Endodermal cell (in vitro differentiated cells): ENCODE results near the gene CBL. TPM values are rescaled to one million over a fixed set of nuclear protein-coding genes. Genes with fewer than 3 reads are reported as not detected.

Source experiments
- DNase-seq: peaks from one replicate; pipeline ENCODE4 v3.0.0-alpha.2; 2017
- H3K27ac ChIP-seq: 2 replicates; pipeline ENCODE4 v1.5.1; 2013; ENCODE audit warnings: mild to moderate bottlenecking, low read depth, low read length, moderate library complexity
- H3K27me3 ChIP-seq: 2 replicates; pipeline ENCODE4 v1.6.1; 2013; ENCODE audit warnings: mild to moderate bottlenecking, low read length, moderate library complexity; ENCODE audit not compliant: insufficient read depth, control insufficient read depth, poor library complexity, severe bottlenecking
- H3K36me3 ChIP-seq: 2 replicates; pipeline ENCODE4 v1.7.0; 2013; ENCODE audit warnings: mild to moderate bottlenecking, low read length, moderate library complexity; ENCODE audit not compliant: control insufficient read depth, insufficient read depth
- H3K4me1 ChIP-seq: one replicate; pipeline ENCODE4 v1.7.0; 2013; ENCODE audit warnings: low read length; ENCODE audit not compliant: control insufficient read depth, insufficient read depth
- H3K4me3 ChIP-seq: 2 replicates; pipeline ENCODE4 v1.5.1; 2013; ENCODE audit warnings: mild to moderate bottlenecking, low read length, moderate library complexity
- H3K9ac ChIP-seq: 2 replicates; pipeline ENCODE4 v1.6.1; 2013; ENCODE audit warnings: mild to moderate bottlenecking, low read length, moderate library complexity; ENCODE audit not compliant: poor library complexity, severe bottlenecking; ENCODE audit errors: extremely low read depth
- H3K9me3 ChIP-seq: 2 replicates; pipeline ENCODE4 v1.6.1; 2013; ENCODE audit warnings: mild to moderate bottlenecking, low read length, moderate library complexity; ENCODE audit not compliant: control insufficient read depth
- H3K27ac Mint-ChIP-seq: 2 replicates; pipeline ENCODE4 v1.8.0; 2020; ENCODE audit warnings: mixed read lengths
- H3K27me3 Mint-ChIP-seq: 2 replicates; pipeline ENCODE4 v1.8.0; 2021; ENCODE audit warnings: mild to moderate bottlenecking, mixed read lengths; ENCODE audit not compliant: insufficient read depth
- H3K36me3 Mint-ChIP-seq: 2 replicates; pipeline ENCODE4 v1.8.0; 2020; ENCODE audit warnings: low read depth, mixed read lengths
- H3K4me1 Mint-ChIP-seq: 2 replicates; pipeline ENCODE4 v1.8.0; 2020; ENCODE audit warnings: mixed read lengths
- H3K4me3 Mint-ChIP-seq: 2 replicates; pipeline ENCODE4 v1.8.0; 2020; ENCODE audit warnings: mild to moderate bottlenecking, moderate library complexity, mixed read lengths
- H3K9me3 Mint-ChIP-seq: 2 replicates; pipeline ENCODE4 v1.8.0; 2020; ENCODE audit warnings: mild to moderate bottlenecking, mixed read lengths
- CTCF ChIP-seq: fragments of 200-600 bp; sonication (generic); conservative IDR thresholded peaks from 2 replicates; pipeline ENCODE4 v1.5.0; 2021; ENCODE audit warnings: antibody characterized with exemption, mild to moderate bottlenecking
- WGBS, 2 experiments: methylation state at CpG; one replicate each; pipeline versions ENCODE4 v1.1.5 to v1.1.7; 2013; ENCODE audit warnings: missing lambda C conversion rate in 2 of 2, mixed read lengths in 1 of 2; ENCODE audit not compliant: insufficient coverage in 1 of 2, insufficient read length in 1 of 2; 5-methylcytosine and 5-hydroxymethylcytosine counted together
- total RNA-seq, 2 donors: library from RNA; stranded (reverse); fragmentation: NEBNext Ultra II Directional in 1 of 2; extraction: Animal tissue kit (Norgen Biotek cat#: 25700) in 1 of 2; gene quantifications; 2 replicates in 1 of 2; 3 replicates in 1 of 2; pipeline ENCODE4 v1.2.1, GENCODE V29; 2021

The CBL gene
- total RNA-seq, 2 donors from 2014 or later, result 40.3 to 52.7 TPM

GRCh38 chr11:119249671-119250010 lies 43.5 kb downstream of the CBL start:
- no peak overlapping the region for H3K4me3 Mint-ChIP-seq
- Histone ChIP-seq H3K4me3 (no peak overlapping the region), H3K36me3 (peaks cover 28% of the 10 kb centered on the region), H3K27ac (no peak overlapping the region), H3K9ac (no peak overlapping the region), H3K4me1 (no peaks in the 10 kb centered on the region), H3K9me3 (peaks cover 27% of the 10 kb centered on the region), H3K27me3 (no peaks in the 10 kb centered on the region)
- no peak for TF ChIP-seq CTCF
- peaks cover 8% of the 10 kb centered on the region for H3K9me3 Mint-ChIP-seq
- H3K27me3 Mint-ChIP-seq, result no peaks in the 10 kb centered on the region
- H3K27ac Mint-ChIP-seq, result no peak overlapping the region
- WGBS, 2 experiments, result 93% methylated on average over 1 of the region's 1 CpG; no CpG with 5 or more reads in 1 of the 2 experiments
- peaks cover 14% of the 10 kb centered on the region for H3K4me1 Mint-ChIP-seq
- no peak for DNase-seq
- H3K36me3 Mint-ChIP-seq, result peaks cover 37% of the 10 kb centered on the region

GRCh38 chr11:119251114-119251513 lies 45.0 kb downstream of the CBL start:
- peaks cover 28% of the 10 kb centered on the region for H3K36me3 ChIP-seq
- H3K9ac ChIP-seq, result no peak overlapping the region
- H3K9me3 Mint-ChIP-seq, result peaks cover 8% of the 10 kb centered on the region
- H3K4me1 Mint-ChIP-seq, result peaks cover 14% of the 10 kb centered on the region
- no peaks in the 10 kb centered on the region for H3K27me3 Mint-ChIP-seq
- no peak overlapping the region for H3K27ac Mint-ChIP-seq
- no peaks in the 10 kb centered on the region for H3K4me1 ChIP-seq
- no peak for TF ChIP-seq CTCF
- H3K36me3 Mint-ChIP-seq, result peaks cover 39% of the 10 kb centered on the region
- WGBS, 2 experiments, result 93% methylated on average over 3 of the region's 3 CpGs; no CpG with 5 or more reads in 1 of the 2 experiments
- no peak overlapping the region for H3K4me3 Mint-ChIP-seq
- H3K4me3 ChIP-seq, result no peak overlapping the region
- peaks cover 27% of the 10 kb centered on the region for H3K9me3 ChIP-seq
- no peaks in the 10 kb centered on the region for H3K27me3 ChIP-seq
- no peak for DNase-seq
- no peak overlapping the region for H3K27ac ChIP-seq

- no peak overlapping the region for H3K9ac ChIP-seq
- WGBS, 2 experiments, result 95 to 96% methylated on average over 4 to 5 of the region's 5 CpGs
- no peak for DNase-seq
- no peak overlapping the region for H3K27ac Mint-ChIP-seq
- H3K4me1 Mint-ChIP-seq, result peaks cover 31% of the 10 kb centered on the region
- no peak overlapping the region for H3K4me3 Mint-ChIP-seq
- H3K4me1 ChIP-seq, result no peaks in the 10 kb centered on the region
- H3K27ac ChIP-seq, result no peak overlapping the region
- H3K36me3 Mint-ChIP-seq, result peaks cover 27% of the 10 kb centered on the region
- H3K27me3 Mint-ChIP-seq, result no peaks in the 10 kb centered on the region
- peaks cover 7% of the 10 kb centered on the region for H3K9me3 Mint-ChIP-seq
- TF ChIP-seq CTCF, result no peak
- H3K9me3 ChIP-seq, result peaks cover 21% of the 10 kb centered on the region
- no peaks in the 10 kb centered on the region for H3K27me3 ChIP-seq
- H3K36me3 ChIP-seq, result peaks cover 13% of the 10 kb centered on the region
- no peak overlapping the region for H3K4me3 ChIP-seq
Observed at GRCh38 chr11:119254239-119254638, 48.1 kb downstream of the CBL start.
